ENCODE data around the gene FMOD.
"Not testable (repeated sequence)": the region's sequence is repeated elsewhere in the genome, so short reads cannot be mapped to it uniquely, and the experiment has no call there.

FMOD gene

DNA sequence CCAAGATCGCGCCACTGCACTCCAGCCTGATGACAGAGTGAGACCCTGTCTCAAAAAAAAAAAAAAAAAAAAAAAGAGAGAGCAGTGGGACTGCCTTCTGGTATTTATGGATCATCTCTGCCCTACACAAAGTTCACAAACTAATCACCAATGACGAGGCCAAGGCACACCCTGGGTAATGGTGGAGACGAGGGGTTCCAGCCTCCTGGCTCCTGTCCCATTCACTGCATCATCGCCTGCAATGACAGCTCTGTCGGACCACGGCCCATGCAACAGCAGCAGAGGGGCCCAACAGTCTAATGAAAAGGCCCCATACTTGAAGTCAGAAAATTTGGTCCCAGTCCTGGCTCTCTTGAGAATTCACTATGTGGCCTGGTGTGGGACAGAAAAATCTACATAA, 48.5 kb downstream of the FMOD start:
- peak overlapping the region in 7 of 11 experiments; percentile 1 to 99 (median 69); a peak in 8 of 22 replicates for H3K27ac ChIP-seq
- H3K9ac ChIP-seq = 0 out of 22 replicates have a peak overlapping the region, but pooled peaks of 1 of the 11 experiments have one; percentile 4
- peak overlapping the region; percentile 91 to 98 (median 96) for H3K4me2 ChIP-seq
- H4K20me1 ChIP-seq = peaks cover 20 to 22% (median 21%) of the 10 kb centered on the region in 11 experiments
- H3K4me3 ChIP-seq = no peak overlapping the region
- H3K9me3 ChIP-seq (replicated peaks in 1 of 11) = peaks cover 0 to 4% (median 0%) of the 10 kb centered on the region in 11 experiments; a peak in 3 of 22 replicates
- H3K36me3 ChIP-seq = peaks cover 10 to 20% (median 18%) of the 10 kb centered on the region in 11 experiments
- H3K4me1 ChIP-seq = peaks cover 64 to 81% (median 75%) of the 10 kb centered on the region in 10 experiments
- H3K27me3 ChIP-seq = no peaks in the 10 kb centered on the region
- no peak for TF ChIP-seq Cebpa-rat (IDR thresholded peaks at IDR 0.05)

DNA sequence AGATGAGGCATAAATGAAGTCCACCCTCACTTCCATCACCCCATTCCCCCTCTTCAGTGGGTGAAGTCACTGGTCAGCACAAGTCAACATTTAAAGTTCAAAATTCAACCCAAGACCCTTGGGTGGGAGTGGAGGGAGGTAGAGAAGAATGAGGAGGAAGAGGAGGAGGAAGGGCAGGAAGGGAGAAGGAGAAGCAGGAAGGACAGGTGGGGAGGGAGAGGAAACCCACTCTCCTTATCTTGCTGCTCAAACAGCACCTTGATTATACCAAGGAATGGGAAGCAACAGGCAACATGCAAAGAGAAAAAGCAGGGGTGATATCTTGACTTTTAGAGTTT, 49.6 kb downstream of the FMOD start:
- Histone ChIP-seq H3K9me3 (replicated peaks in 1 of 11) (no peaks in the 10 kb centered on the region), H3K4me1 (peaks cover 75 to 88% (median 86%) of the 10 kb centered on the region in 10 experiments), H3K4me3 (no peak overlapping the region), H3K9ac (peak overlapping the region in 6 of 11 experiments; percentile 36 to 71 (median 60); a peak in 10 of 22 replicates), H3K27me3 (no peaks in the 10 kb centered on the region), H3K4me2 (peak overlapping the region; percentile 66 to 97 (median 92)), H4K20me1 (peaks cover 9 to 10% (median 9%) of the 10 kb centered on the region in 11 experiments; a peak in 20 of 22 replicates), H3K27ac (peak overlapping the region in 9 of 11 experiments; percentile 39 to 99 (median 71); a peak in 17 of 22 replicates), H3K36me3 (peaks cover 0 to 8% (median 6%) of the 10 kb centered on the region in 11 experiments; a peak in 16 of 22 replicates)
- TF ChIP-seq Cebpa-rat (IDR thresholded peaks at IDR 0.05) = no peak

DNA sequence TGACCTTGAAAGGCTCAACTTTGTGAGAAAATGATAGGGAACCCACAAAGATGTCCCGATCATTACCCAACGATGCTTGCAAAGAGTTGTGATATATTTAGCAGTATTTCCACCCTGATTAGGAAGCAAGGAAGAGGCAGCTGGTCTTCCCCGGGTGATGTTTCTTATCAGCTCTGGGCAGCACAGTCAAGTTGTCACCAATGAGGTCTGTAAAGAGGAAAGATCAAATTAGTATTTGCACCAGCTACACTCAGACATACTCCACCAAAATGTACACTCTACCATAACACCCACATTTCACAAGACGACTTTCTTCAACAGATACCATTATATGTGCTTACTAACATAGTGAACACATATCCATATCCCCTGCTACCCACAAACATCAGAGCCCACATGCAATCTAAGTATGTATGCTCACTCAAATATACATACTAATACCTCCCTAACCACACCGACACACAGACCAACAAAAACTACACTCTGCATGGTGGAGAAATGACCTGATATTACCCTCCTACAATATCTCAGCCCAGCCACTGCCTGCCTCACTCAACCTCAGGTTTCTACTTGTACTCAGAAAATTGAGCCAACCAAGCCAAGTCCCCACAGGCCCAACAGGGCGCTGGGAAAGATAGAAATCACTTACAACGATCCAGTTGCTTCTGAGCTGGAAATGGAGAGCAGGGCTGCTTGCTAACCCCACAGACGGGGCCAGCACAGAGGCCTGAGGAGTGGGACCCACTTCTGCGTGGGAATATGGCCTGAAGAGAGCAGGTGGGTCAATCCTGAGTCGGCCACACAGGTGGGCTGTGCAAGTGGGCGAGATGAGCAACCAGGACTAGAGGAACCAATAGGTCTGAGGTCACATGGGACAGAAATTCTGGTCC, 50.2 kb downstream of the FMOD start:
- peaks cover 81 to 94% (median 92%) of the 10 kb centered on the region in 10 experiments for H3K4me1 ChIP-seq
- H3K4me2 ChIP-seq = peak overlapping the region; percentile 66 to 97 (median 92)
- no peaks in the 10 kb centered on the region for H3K27me3 ChIP-seq
- H3K27ac ChIP-seq = peak overlapping the region in 9 of 11 experiments; percentile 39 to 99 (median 71); a peak in 18 of 22 replicates
- peaks cover 0 to 2% (median 0%) of the 10 kb centered on the region in 11 experiments; a peak in 6 of 22 replicates for H3K36me3 ChIP-seq
- no peak for TF ChIP-seq Cebpa-rat (IDR thresholded peaks at IDR 0.05)
- H3K4me3 ChIP-seq = no peak overlapping the region; a peak in 1 of 20 replicates
- H3K9ac ChIP-seq = peak overlapping the region in 10 of 11 experiments; percentile 7 to 71 (median 54); a peak in 16 of 22 replicates
- H3K9me3 ChIP-seq (replicated peaks in 1 of 11) = no peaks in the 10 kb centered on the region
- H4K20me1 ChIP-seq = peaks cover 2 to 4% (median 3%) of the 10 kb centered on the region in 11 experiments; a peak in 20 of 22 replicates

DNA sequence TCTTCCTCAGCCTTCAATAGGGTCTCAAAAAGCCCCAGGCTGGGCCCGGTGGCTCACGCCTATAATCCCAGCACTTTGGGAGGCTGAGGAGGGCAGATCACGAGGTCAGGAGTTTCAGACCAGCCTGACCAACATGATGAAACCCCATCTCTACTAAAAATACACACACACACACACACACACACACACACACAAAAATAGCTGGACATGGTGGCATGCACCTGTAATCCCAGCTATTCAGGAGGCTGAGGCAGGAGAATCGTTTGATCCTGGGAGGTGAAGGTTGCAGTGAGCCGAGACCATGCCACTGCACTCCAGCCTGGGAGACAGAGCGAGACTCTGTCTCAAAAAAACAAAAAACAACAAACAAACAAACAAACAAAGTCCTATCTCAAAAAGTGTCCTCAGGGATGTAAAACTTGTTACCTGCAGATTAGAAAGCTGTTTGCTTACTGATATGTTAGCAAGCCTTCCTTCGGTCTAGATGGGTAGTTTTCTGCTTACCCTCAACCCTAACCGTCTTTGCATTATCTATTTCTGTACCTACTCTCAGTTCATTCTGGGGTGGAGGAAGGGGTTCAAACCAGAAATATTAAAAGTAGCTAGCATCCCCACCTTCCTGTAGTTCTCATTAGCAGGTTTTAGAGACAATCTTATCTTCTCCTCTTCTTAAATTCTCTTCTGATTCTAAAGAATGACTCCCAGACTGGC, 51.0 kb downstream of the FMOD start:
- Histone ChIP-seq H3K4me1 (peaks cover 89 to 100% (median 100%) of the 10 kb centered on the region in 10 experiments), H3K4me2 (peak overlapping the region; percentile 66 to 97 (median 92)), H3K9ac (peak overlapping the region in 10 of 11 experiments; percentile 7 to 71 (median 54); a peak in 16 of 22 replicates), H3K4me3 (peak overlapping the region in 1 of 10 experiments; percentile 3; a peak in 2 of 20 replicates), H3K27ac (peak overlapping the region in 9 of 11 experiments; percentile 39 to 99 (median 71); a peak in 18 of 22 replicates)
- H3K27me3 ChIP-seq; H3K36me3 ChIP-seq; H3K9me3 ChIP-seq (replicated peaks in 1 of 11); H4K20me1 ChIP-seq: not testable (repeated sequence)

DNA sequence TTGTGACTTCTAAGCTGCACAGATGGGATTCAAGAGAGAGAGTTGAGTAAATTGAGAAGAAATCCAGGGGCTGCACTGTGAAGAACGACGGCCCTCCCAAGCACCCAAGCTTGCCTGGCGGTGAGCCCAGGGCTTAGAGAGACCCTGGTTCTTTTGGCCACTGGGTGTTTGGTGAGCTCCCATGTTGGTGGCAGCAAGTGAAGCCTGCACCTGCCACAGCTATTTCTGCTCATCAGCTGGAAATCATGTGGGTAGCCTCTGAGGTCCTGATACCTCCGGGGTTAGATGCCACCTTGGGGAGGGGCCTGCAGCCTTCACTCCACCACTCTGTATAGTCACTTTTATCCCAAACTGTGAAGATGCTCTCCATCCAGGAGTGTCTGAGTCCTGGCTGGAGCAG, 51.8 kb downstream of the FMOD start:
- Histone ChIP-seq H3K4me1 (peaks cover 90 to 100% (median 100%) of the 10 kb centered on the region in 10 experiments), H3K4me3 (peak overlapping the region in 1 of 10 experiments; percentile 18; a peak in 2 of 20 replicates), H3K9ac (peak overlapping the region in 7 of 11 experiments; percentile 25 to 71 (median 58); a peak in 11 of 22 replicates), H3K27me3 (no peaks in the 10 kb centered on the region), H4K20me1 (no peaks in the 10 kb centered on the region), H3K36me3 (no peaks in the 10 kb centered on the region), H3K9me3 (replicated peaks in 1 of 11) (no peaks in the 10 kb centered on the region), H3K27ac (peak overlapping the region in 9 of 11 experiments; percentile 0 to 99 (median 71); a peak in 16 of 22 replicates), H3K4me2 (peak overlapping the region; percentile 66 to 97 (median 92))
- TF ChIP-seq Cebpa-rat (IDR thresholded peaks at IDR 0.05) = no peak

DNA sequence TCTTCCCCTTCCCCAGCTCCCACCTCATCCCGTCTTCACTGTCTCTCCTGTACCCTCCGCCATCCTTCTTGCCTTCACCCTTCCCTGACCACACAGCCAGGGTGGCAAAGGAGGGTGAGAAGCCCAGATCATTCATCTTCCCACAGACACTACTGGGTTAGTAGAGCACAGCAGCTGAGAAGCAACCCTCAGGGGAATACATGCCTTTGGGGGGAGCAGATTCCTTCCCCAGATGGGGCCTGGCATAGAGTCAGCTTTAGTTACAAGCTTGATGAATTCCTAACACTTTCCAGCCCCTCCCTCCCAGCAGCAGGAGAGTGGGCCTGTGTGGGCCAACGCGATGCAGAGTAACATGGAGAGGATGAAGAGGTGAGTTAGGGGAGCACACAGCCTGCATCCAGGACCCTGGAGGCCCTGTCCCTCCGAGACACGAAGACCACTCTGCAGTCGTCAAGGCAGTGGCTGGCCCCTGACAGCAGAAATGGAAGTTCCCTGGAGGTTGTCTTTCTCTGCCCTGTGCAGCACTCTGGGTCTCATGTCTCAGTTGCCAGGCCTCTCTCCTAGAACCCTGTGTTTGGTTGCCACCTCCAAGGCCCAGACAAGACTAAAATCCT, 54.4 kb downstream of the FMOD start:
- H3K4me2 ChIP-seq = peak overlapping the region; percentile 51 to 97 (median 87)
- peak overlapping the region in 5 of 10 experiments; percentile 14 to 26 (median 25); a peak in 6 of 20 replicates for H3K4me3 ChIP-seq
- no peaks in the 10 kb centered on the region for H4K20me1 ChIP-seq
- H3K27ac ChIP-seq = peak overlapping the region; percentile 29 to 99 (median 87); a peak in 20 of 22 replicates
- no peaks in the 10 kb centered on the region for H3K27me3 ChIP-seq
- no peak for TF ChIP-seq Cebpa-rat (IDR thresholded peaks at IDR 0.05)
- H3K9ac ChIP-seq = peak overlapping the region in 10 of 11 experiments; percentile 26 to 86 (median 73); a peak in 18 of 22 replicates
- H3K9me3 ChIP-seq (replicated peaks in 1 of 11) = no peaks in the 10 kb centered on the region
- no peaks in the 10 kb centered on the region for H3K36me3 ChIP-seq
- H3K4me1 ChIP-seq = peaks cover 75 to 100% (median 97%) of the 10 kb centered on the region in 10 experiments

DNA sequence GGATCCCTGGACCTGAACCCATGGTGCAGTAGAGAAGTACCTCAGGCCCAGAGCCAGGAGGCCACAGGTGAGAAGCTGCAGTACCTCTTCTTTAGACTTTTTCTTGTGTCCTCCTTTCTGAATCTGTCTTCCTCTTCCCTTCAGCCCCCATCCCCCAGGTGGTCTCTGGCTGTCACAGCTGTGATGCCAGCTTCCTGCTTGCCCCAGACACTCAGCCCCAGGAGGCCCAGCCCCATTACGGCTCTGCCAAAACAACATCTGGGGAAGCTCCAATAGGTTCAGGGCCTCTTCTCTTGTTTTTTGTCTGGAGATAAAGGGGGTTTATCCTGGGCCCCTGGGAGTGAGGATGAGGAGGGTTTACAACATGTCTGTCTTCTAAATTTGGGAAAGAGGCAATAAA, 55.1 kb downstream of the FMOD start:
- peaks cover 76 to 100% (median 97%) of the 10 kb centered on the region in 10 experiments for H3K4me1 ChIP-seq
- no peaks in the 10 kb centered on the region for H3K36me3 ChIP-seq
- peak in 5 of 11 experiments; percentile 11 to 61 (median 34); a peak in 2 of 22 replicates for TF ChIP-seq Cebpa-rat (IDR thresholded peaks at IDR 0.05)
- no peaks in the 10 kb centered on the region for H3K27me3 ChIP-seq
- H3K4me3 ChIP-seq = peak overlapping the region in 5 of 10 experiments; percentile 14 to 26 (median 25); a peak in 5 of 20 replicates
- H3K27ac ChIP-seq = peak overlapping the region; percentile 29 to 99 (median 87); a peak in 20 of 22 replicates
- peak overlapping the region in 10 of 11 experiments; percentile 26 to 86 (median 73); a peak in 18 of 22 replicates for H3K9ac ChIP-seq
- no peaks in the 10 kb centered on the region for H3K9me3 ChIP-seq (replicated peaks in 1 of 11)
- H4K20me1 ChIP-seq = no peaks in the 10 kb centered on the region
- peak overlapping the region; percentile 51 to 97 (median 87) for H3K4me2 ChIP-seq
